ENCODE measurements around the gene RABGAP1L.

Gene RABGAP1L

DNA sequence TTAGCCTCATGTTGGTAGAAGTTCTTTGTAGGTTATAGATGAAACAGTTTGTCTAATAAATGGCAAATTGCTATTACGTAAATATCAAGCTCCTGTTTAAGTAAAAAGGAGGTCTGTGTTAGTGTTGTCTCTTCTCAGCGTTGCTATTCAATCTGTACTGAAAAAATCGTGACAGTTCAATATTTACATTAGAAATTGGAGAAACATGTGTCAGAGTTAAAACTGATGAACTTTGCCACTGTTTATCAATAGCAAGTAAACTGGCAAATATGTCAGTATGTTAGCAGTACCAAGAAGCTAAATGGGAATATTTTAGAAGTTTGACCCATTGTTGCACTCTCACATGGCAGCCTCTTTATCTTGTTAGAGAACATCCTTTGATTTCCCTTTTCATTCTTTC, 506.9 kb downstream of the RABGAP1L start:
- H3K4me3 ChIP-seq: no peak overlapping the region
- DNase-seq (ENCODE audit: low spot score): no peak
- TF ChIP-seq, protein P1, sequence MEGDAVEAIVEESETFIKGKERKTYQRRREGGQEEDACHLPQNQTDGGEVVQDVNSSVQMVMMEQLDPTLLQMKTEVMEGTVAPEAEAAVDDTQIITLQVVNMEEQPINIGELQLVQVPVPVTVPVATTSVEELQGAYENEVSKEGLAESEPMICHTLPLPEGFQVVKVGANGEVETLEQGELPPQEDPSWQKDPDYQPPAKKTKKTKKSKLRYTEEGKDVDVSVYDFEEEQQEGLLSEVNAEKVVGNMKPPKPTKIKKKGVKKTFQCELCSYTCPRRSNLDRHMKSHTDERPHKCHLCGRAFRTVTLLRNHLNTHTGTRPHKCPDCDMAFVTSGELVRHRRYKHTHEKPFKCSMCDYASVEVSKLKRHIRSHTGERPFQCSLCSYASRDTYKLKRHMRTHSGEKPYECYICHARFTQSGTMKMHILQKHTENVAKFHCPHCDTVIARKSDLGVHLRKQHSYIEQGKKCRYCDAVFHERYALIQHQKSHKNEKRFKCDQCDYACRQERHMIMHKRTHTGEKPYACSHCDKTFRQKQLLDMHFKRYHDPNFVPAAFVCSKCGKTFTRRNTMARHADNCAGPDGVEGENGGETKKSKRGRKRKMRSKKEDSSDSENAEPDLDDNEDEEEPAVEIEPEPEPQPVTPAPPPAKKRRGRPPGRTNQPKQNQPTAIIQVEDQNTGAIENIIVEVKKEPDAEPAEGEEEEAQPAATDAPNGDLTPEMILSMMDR (IDR thresholded peaks at IDR 0.05): no peak
- no peak overlapping the region for H3K27ac ChIP-seq

DNA sequence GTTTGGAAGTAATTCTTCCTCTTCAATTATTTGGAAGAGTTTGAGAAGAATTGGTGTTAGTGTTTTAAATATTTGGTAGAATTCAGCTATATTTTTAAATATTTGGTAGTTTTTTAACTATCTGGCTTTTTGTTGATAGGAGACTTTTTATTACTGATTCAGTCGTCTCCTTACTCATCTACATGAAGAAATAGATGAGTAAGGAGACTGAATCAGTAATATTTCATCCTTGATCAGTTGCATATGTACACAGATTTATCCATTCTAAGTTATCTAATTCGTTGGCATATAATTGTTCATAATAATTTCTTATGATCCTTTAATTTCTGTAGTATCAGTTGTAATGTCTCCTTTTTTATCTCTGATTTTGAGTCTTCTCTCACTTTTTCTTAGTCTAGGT, 512.5 kb downstream of the RABGAP1L start:
- DNase-seq (ENCODE audit: low spot score): no peak
- no peak overlapping the region for H3K4me3 ChIP-seq
- H3K27ac ChIP-seq: no peak overlapping the region
- TF ChIP-seq, protein P1 (IDR thresholded peaks at IDR 0.05): no peak

DNA sequence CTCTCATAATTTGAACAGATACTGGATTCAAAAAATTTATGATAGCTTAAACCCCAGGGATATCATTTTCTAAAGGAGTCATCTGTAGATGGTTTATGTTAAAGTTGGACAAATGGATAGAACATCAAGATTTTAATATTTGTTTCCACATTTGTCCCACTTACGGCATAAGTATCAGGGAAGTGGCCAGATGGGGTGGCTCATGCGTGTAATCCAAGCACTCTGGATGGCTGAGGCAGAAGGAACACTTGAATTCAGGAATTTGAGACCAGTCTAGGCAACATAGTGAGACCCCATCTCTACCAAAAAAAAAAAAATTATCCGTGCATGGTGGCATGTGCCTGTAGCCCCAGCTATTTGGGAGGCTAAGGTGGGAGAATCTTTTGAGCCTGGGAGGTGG, 517.5 kb downstream of the RABGAP1L start:
- H3K4me3 ChIP-seq: no peak overlapping the region
- TF ChIP-seq, protein P1 (IDR thresholded peaks at IDR 0.05): no peak
- no peak overlapping the region for H3K27ac ChIP-seq
- DNase-seq (ENCODE audit: low spot score): no peak

DNA sequence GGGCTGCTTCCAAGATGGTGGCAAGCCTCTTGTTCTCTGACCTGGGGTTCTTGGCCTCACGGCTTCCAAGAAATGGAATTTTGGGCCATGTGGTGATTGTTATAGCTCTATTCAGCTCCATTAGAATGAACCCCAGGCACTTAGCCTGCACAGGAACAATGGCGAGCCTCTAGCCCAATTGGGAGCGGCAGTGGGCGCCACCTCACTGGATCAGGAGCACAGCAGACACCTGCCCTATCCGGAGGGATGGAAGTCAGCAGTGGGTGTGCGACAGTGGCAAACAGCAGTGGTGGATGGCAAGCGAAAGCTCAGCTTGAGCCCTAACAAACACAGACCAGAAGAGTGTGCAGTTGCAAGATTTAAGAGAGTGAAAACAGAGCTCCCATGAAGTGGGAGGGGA, 519.3 kb downstream of the RABGAP1L start:
- Histone ChIP-seq H3K4me3 (no peak overlapping the region), H3K27ac (no peak overlapping the region)
- TF ChIP-seq, protein P1 (IDR thresholded peaks at IDR 0.05): no peak
- no peak for DNase-seq (ENCODE audit: low spot score)

DNA sequence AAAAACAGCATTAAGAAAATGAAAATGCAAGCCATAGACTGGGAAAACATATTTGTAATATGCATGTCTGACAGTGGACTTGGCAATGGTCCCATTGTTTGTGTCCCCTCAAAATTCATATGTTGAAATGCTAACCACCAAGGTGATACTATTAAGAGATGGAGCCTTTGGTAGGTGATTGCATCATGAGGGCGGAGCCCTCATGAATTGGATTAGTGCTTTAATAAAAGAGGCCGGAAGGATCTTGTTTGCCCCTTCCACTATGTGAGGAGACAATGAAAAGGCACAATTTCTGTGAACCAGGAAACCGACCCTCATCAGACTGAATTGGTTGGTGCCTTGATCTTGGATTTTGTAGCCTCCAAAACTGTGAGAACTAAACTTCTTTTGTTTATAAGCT, 520.8 kb downstream of the RABGAP1L start:
- Histone ChIP-seq H3K27ac (no peak overlapping the region), H3K4me3 (no peak overlapping the region)
- DNase-seq (ENCODE audit: low spot score): no peak
- TF ChIP-seq, protein P1 (IDR thresholded peaks at IDR 0.05): no peak

DNA sequence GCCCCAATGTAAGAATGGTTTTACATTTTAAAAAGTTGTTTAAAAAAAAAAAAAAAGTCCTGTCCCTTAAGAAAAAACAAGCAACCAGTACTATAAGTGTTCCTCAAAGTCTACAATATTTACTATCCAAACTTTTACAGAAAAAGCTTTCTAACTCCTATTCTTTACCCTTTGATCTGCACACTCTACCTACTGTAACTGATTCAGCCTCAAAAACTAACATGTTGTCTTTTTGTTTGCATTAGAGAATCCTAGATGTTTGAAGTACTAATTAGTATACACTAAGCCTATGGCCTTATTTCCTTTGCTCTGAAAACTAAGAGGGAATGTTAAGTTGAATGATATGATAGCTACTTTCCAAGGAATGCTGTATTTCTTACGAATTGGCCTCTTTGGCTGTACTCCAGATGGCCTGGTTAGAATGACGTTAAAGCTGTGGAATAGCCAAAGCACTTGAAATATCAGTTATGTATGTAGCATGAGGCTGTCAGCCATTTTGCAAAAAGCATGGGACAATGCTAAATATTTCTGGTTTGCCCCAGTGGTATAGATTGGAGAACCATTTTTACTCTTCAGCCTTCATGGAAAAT, 523.2 kb downstream of the RABGAP1L start:
- no peak overlapping the region for H3K27ac ChIP-seq
- TF ChIP-seq, protein P1 (IDR thresholded peaks at IDR 0.05): no peak
- no peak for DNase-seq (ENCODE audit: low spot score)

DNA sequence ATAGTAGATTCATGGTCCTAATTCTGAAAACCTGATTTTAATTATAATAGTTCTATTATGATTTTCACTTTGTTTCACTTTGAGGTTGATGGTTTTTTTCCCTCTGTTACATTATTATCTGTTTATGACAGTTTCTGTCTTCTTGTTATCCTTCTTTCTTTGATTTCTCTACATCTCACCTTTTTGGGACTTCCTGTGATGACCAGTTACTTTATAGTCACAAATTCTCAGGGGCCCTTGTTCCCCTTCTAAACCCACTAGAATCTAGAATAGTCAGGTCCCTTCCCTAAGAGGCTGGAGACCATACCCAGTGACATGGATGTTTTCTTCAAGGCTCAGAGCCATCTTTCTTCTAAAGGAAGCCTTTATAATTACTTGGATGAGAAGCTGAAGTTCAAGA, 526.9 kb downstream of the RABGAP1L start:
- Histone ChIP-seq H3K4me3 (no peak overlapping the region), H3K27ac (no peak overlapping the region)
- DNase-seq (ENCODE audit: low spot score): no peak
- TF ChIP-seq, protein P1 (IDR thresholded peaks at IDR 0.05): no peak

More for the DNA sequence above, 523.2 kb downstream of the RABGAP1L start:
- H3K4me3 ChIP-seq: no peak overlapping the region

Measured in coronary artery (tissue), 2 donors.